Endothelial cell of umbilical vein (primary cell): ENCODE data around the gene TSACC. TPM values are rescaled to one million over a fixed set of nuclear protein-coding genes. Genes with fewer than 3 reads are reported as not detected.

Source experiments
- BruUV-seq: library from RNA; stranded (reverse); fragments of 400-500 nt; replicated peaks from 2 replicates; lab custom pipeline; 2021; lab: Mats Ljungman, UMichigan
- CTCF ChIA-PET: fragments of 300-600, 350-600 bp; sonication (Branson Sonifier 250); formaldehyde crosslinking; loops from one replicate; lab custom pipeline; 2021; ENCODE audit warnings: antibody characterized with exemption, inconsistent platforms; lab: Charles Lee
- POLR2A ChIA-PET: fragments of 300-600, 350-600 bp; sonication (Branson Sonifier 250); formaldehyde crosslinking; loops from one replicate; lab custom pipeline; 2021; ENCODE audit warnings: antibody characterized with exemption, inconsistent platforms; lab: Charles Lee
- DNase-seq: peaks from one replicate; pipeline ENCODE4 v3.0.0-alpha.2; 2011; ENCODE audit warnings: low read depth, low spot score
- FAIRE-seq: peaks from 2 replicates; lab custom pipeline; 2011; peaks lifted over from hg19 to GRCh38; lab: Jason Lieb, UNC
- H2AFZ ChIP-seq: 2 replicates; pipeline ENCODE4 v1.6.0; 2012; ENCODE audit warnings: low read depth, low read length, control low read depth, inconsistent platforms
- H3K27ac ChIP-seq: 2 replicates; pipeline ENCODE4 v1.5.1; 2011; ENCODE audit warnings: low read depth, mild to moderate bottlenecking, control low read depth, low read length, moderate library complexity; ENCODE audit not compliant: insufficient read depth
- H3K27me3 ChIP-seq, 2 experiments: 2 replicates each; pipeline versions ENCODE4 v1.6.0 to v1.6.1; 2011; ENCODE audit warnings: low read length in 2 of 2, mixed read lengths in 1 of 2; ENCODE audit not compliant: control insufficient read depth in 2 of 2, insufficient read depth in 2 of 2
- H3K36me3 ChIP-seq, 2 experiments: 2 replicates in 1 of 2; 3 replicates in 1 of 2; pipeline ENCODE4 v1.5.1; 2011; ENCODE audit warnings: low read length in 2 of 2, mild to moderate bottlenecking in 1 of 2, moderate library complexity in 1 of 2; ENCODE audit not compliant: control insufficient read depth in 2 of 2, insufficient read depth in 2 of 2; ENCODE audit errors: extremely low read depth in 1 of 2
- H3K4me1 ChIP-seq: 3 replicates; pipeline ENCODE4 v1.5.1; 2011; ENCODE audit warnings: mild to moderate bottlenecking, low read length; ENCODE audit not compliant: control insufficient read depth, insufficient read depth; ENCODE audit errors: extremely low read depth
- H3K4me2 ChIP-seq: 2 replicates; pipeline ENCODE4 v1.6.1; 2011; ENCODE audit warnings: low read length, control low read depth, mixed read lengths; ENCODE audit not compliant: insufficient read depth
- H3K4me3 ChIP-seq, 3 experiments: fragments of 200-600 bp in 1 of 3; sonication (generic), shearing (Covaris generic) in 1 of 3; replicated peaks in 1 of 3; 2 replicates each; pipeline ENCODE4 v1.5.1; 2011 to 2016; ENCODE audit warnings: control low read depth in 3 of 3, low read length in 3 of 3, mild to moderate bottlenecking in 2 of 3, inconsistent platforms in 1 of 3, low read depth in 1 of 3, moderate library complexity in 1 of 3; ENCODE audit not compliant: insufficient read depth in 1 of 3
- H3K79me2 ChIP-seq: 2 replicates; pipeline ENCODE4 v1.6.0; 2012; ENCODE audit warnings: low read length, inconsistent platforms; ENCODE audit not compliant: control insufficient read depth, insufficient read depth
- H3K9ac ChIP-seq: replicated peaks from 2 replicates; pipeline ENCODE3; 2011; ENCODE audit warnings: low read length, control low read depth; ENCODE audit not compliant: insufficient read depth; ENCODE audit errors: extremely low read depth
- H3K9me1 ChIP-seq: replicated peaks from 3 replicates; pipeline ENCODE4 v1.6.0; 2011; ENCODE audit warnings: mild to moderate bottlenecking, low read length; ENCODE audit not compliant: control insufficient read depth, insufficient read depth; ENCODE audit errors: extremely low read depth
- H3K9me3 ChIP-seq: replicated peaks from 2 replicates; pipeline ENCODE4 v1.5.1; 2012; ENCODE audit warnings: low read length, inconsistent platforms; ENCODE audit not compliant: control insufficient read depth, insufficient read depth
- H4K20me1 ChIP-seq: replicated peaks from 2 replicates; pipeline ENCODE3; 2011; ENCODE audit warnings: mild to moderate bottlenecking, low read length; ENCODE audit not compliant: control insufficient read depth, insufficient read depth; ENCODE audit errors: extremely low read depth
- EZH2 ChIP-seq: IDR thresholded peaks from 2 replicates; pipeline ENCODE4 v1.6.1; 2012; ENCODE audit warnings: borderline replicate concordance, low read depth, mild to moderate bottlenecking, moderate library complexity, low read length, inconsistent platforms; ENCODE audit not compliant: severe bottlenecking
- FOS ChIP-seq: IDR thresholded peaks from 2 replicates; pipeline ENCODE4 v1.6.1; 2011; ENCODE audit warnings: mild to moderate bottlenecking, low read length, moderate library complexity, borderline replicate concordance; ENCODE audit not compliant: insufficient read depth
- GATA2 ChIP-seq: IDR thresholded peaks from 2 replicates; pipeline ENCODE4 v1.7.0; 2011; ENCODE audit warnings: low read depth, mild to moderate bottlenecking, moderate library complexity, mixed read lengths, low read length; ENCODE audit not compliant: insufficient read length, insufficient read depth
- JUN ChIP-seq: IDR thresholded peaks from 2 replicates; pipeline ENCODE4 v1.6.1; 2011; ENCODE audit warnings: borderline replicate concordance, low read depth; ENCODE audit not compliant: insufficient read length, insufficient read depth
- MYC ChIP-seq: IDR thresholded peaks from one replicate; pipeline ENCODE4 v1.6.1; 2011; ENCODE audit warnings: mild to moderate bottlenecking, low read depth, low read length
- POLR2A ChIP-seq: IDR thresholded peaks from 2 replicates; pipeline ENCODE4 v1.6.1; 2012; ENCODE audit warnings: low read depth, mild to moderate bottlenecking, control low read depth, low read length
- POLR2AphosphoS5 ChIP-seq: IDR thresholded peaks from 2 replicates; pipeline ENCODE4 v1.6.1; 2012; ENCODE audit warnings: low read depth, mild to moderate bottlenecking, control low read depth, low read length, moderate library complexity; ENCODE audit not compliant: insufficient read depth
- dilution Hi-C: fragments of 300-500 bp; cut with MboI; formaldehyde crosslinking; loops from one replicate; pipeline ENCODE4 v1.15.0; 2019; ENCODE audit warnings: low sequenced_read_pairs; ENCODE audit not compliant: extremely low pct_ligation_motif_present
- intact Hi-C: fragments of 100-400 bp; cut with micrococcal nuclease; formaldehyde crosslinking; loops from one replicate; pipeline ENCODE4 v1.10.0; 2022
- polyA plus RNA-seq, 4 experiments: library from polyadenylated mRNA; depleted of rRNA in 3 of 4; stranded (reverse) in 3 of 4; unstranded in 1 of 4; fragments of >200 nt; gene quantifications; 2 replicates each; pipeline versions ENCODE4 v1.2.1 to v1.2.3, GENCODE V29; 2011 to 2012; ENCODE audit warnings: missing spikeins in 1 of 4
- total RNA-seq: library from RNA; stranded (reverse); gene quantifications from 2 replicates; pipeline ENCODE4 v1.2.3, GENCODE V29; 2021
- TF ChIP-seq, protein P1 (sequence below): IDR thresholded peaks from 2 replicates; pipeline ENCODE4 v1.6.1; 2011; ENCODE audit not compliant: insufficient read depth, insufficient read length
- TF ChIP-seq, protein P2 (sequence below), 2 donors: IDR thresholded peaks; 1 replicate in 1 of 2; 2 replicates in 1 of 2; pipeline ENCODE4 v1.5.1; 2011; ENCODE audit warnings: low read length in 2 of 2, mild to moderate bottlenecking in 2 of 2, moderate library complexity in 2 of 2, control low read depth in 1 of 2, inconsistent platforms in 1 of 2, low read depth in 1 of 2; ENCODE audit not compliant: insufficient read depth in 1 of 2; ENCODE audit errors: extremely low read depth in 1 of 2

TSACC gene
- total and polyA plus RNA-seq, 2 donors (not counting 3 experiments of a cell fraction or from before 2014, with no cell fraction given) = 0.69 to 0.94 TPM

DNA sequence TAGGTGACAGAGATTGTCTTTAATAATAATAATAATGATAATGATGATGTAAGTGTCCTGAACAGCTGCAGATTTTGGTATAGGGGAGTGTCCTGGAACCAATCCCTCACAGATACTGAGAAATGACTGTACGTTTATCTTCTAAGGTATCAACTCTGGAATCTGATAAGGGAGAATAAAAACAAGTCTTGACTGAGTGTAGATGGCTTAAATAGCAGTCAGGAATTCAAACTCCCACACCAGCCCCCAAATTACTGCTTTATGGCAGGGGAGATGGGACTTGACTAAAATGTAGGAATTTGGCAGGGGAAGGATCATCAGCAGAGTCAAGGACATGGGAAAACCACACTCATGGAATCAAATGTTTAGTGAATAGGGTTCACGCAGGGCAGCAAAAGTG is 33.1 kb upstream of the TSACC start:
- Histone ChIP-seq H3K27ac (no peak overlapping the region), H3K79me2 (no peaks in the 10 kb centered on the region), H4K20me1 (no peaks in the 10 kb centered on the region), H3K4me3 (no peak overlapping the region), H3K9ac (no peak overlapping the region), H3K4me2 (no peak overlapping the region), H3K9me3 (no peaks in the 10 kb centered on the region), H3K27me3 (no peaks in the 10 kb centered on the region), H2AFZ (no peak overlapping the region), H3K9me1 (no peaks in the 10 kb centered on the region), H3K36me3 (peaks cover 8 to 9% of the 10 kb centered on the region in 2 experiments), H3K4me1 (no peaks in the 10 kb centered on the region)
- BruUV-seq = no TSS peak
- FAIRE-seq (no peak), DNase-seq (no peak)
- dilution Hi-C loops (no loop called here), intact Hi-C loops (no loop called here)
- POLR2A ChIA-PET = no interaction called here
- TF ChIP-seq, protein P1, sequence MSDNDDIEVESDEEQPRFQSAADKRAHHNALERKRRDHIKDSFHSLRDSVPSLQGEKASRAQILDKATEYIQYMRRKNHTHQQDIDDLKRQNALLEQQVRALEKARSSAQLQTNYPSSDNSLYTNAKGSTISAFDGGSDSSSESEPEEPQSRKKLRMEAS = no peak
- no peak for TF ChIP-seq EZH2
- TF ChIP-seq MYC = no peak
- no peak for TF ChIP-seq POLR2A
- TF ChIP-seq POLR2AphosphoS5 = no peak
- TF ChIP-seq JUN = no peak
- TF ChIP-seq, protein P2, sequence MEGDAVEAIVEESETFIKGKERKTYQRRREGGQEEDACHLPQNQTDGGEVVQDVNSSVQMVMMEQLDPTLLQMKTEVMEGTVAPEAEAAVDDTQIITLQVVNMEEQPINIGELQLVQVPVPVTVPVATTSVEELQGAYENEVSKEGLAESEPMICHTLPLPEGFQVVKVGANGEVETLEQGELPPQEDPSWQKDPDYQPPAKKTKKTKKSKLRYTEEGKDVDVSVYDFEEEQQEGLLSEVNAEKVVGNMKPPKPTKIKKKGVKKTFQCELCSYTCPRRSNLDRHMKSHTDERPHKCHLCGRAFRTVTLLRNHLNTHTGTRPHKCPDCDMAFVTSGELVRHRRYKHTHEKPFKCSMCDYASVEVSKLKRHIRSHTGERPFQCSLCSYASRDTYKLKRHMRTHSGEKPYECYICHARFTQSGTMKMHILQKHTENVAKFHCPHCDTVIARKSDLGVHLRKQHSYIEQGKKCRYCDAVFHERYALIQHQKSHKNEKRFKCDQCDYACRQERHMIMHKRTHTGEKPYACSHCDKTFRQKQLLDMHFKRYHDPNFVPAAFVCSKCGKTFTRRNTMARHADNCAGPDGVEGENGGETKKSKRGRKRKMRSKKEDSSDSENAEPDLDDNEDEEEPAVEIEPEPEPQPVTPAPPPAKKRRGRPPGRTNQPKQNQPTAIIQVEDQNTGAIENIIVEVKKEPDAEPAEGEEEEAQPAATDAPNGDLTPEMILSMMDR (IDR thresholded peaks at IDR 0.05; ENCODE audit: extremely low read depth in 1 of 2, insufficient read depth in 1 of 2, low read depth in 1 of 2, low read length in 2 of 2) = no peak
- no peak for TF ChIP-seq GATA2
- no peak for TF ChIP-seq FOS
- CTCF ChIA-PET = interaction anchor here (1.1 kb wide), 1 partner anchor 15 kb away, joined by 3 read pairs; no protein-coding TSS in a partner anchor
